ENCODE measurements around the gene TBX2.
"Not testable (repeated sequence)": the region's sequence is repeated elsewhere in the genome, so short reads cannot be mapped to it uniquely, and the experiment has no call there.

Gene TBX2

GRCh38 chr17:61414141-61414935, 14.7 kb downstream of the TBX2 start:
- no peak for FAIRE-seq

GRCh38 chr17:61414936-61415251, 15.3 kb downstream of the TBX2 start:
- FAIRE-seq, result no peak

- no peak for FAIRE-seq
Measured at GRCh38 chr17:61415374-61416210, 15.9 kb downstream of the TBX2 start.

- no peak for FAIRE-seq
Measured at GRCh38 chr17:61416211-61416539, 16.5 kb downstream of the TBX2 start.

- FAIRE-seq, result no peak
Measured at GRCh38 chr17:61416540-61417363, 17.1 kb downstream of the TBX2 start.

GRCh38 chr17:61418449-61418848, 18.8 kb downstream of the TBX2 start:
- no peak for FAIRE-seq

GRCh38 chr17:61419496-61420046, 19.9 kb downstream of the TBX2 start:
- no peak for FAIRE-seq

- FAIRE-seq, result no peak
Measured at GRCh38 chr17:61420052-61420451, 20.4 kb downstream of the TBX2 start.

- no peak for FAIRE-seq
Measured at GRCh38 chr17:61420745-61421398, 21.2 kb downstream of the TBX2 start.

- no peak for FAIRE-seq
Measured at GRCh38 chr17:61421460-61421859, 21.8 kb downstream of the TBX2 start.

GRCh38 chr17:61422116-61422799, 22.6 kb downstream of the TBX2 start:
- no peak for FAIRE-seq

- FAIRE-seq, result no peak
Measured at GRCh38 chr17:61422869-61423268, 23.2 kb downstream of the TBX2 start.

- no peak for FAIRE-seq
Measured at GRCh38 chr17:61423967-61424649, 24.5 kb downstream of the TBX2 start.

- FAIRE-seq, result no peak
Measured at GRCh38 chr17:61425682-61426481, 26.2 kb downstream of the TBX2 start.

GRCh38 chr17:61426482-61427304, 27.1 kb downstream of the TBX2 start:
- FAIRE-seq, result no peak

GRCh38 chr17:61427567-61427966, 27.9 kb downstream of the TBX2 start:
- FAIRE-seq, result no peak

- no peak for FAIRE-seq
Measured at GRCh38 chr17:61429274-61429673, 29.6 kb downstream of the TBX2 start.

GRCh38 chr17:61429831-61430230, 30.2 kb downstream of the TBX2 start:
- FAIRE-seq, result not testable (repeated sequence)

GRCh38 chr17:61431594-61432311, 32.1 kb downstream of the TBX2 start:
- FAIRE-seq, result no peak
